Caco-2 (cell line): ENCODE results near the gene FER. TPM values are rescaled to one million over a fixed set of nuclear protein-coding genes. Genes with fewer than 3 reads are reported as not detected.
"Not testable (repeated sequence)": the region's sequence is repeated elsewhere in the genome, so short reads cannot be mapped to it uniquely, and the experiment has no call there.

Source experiments
- BruUV-seq: library from RNA; stranded (reverse); fragments of 400-500 nt; replicated peaks from 2 replicates; lab custom pipeline; 2021; lab: Mats Ljungman, UMichigan
- CTCF ChIA-PET: fragments of 300-600 bp; sonication (Branson Sonifier 250); formaldehyde crosslinking; loops from one replicate; lab custom pipeline; 2022; ENCODE audit warnings: antibody characterized with exemption; lab: Charles Lee
- POLR2A ChIA-PET: fragments of 300-600 bp; sonication (Branson Sonifier 250); formaldehyde crosslinking; loops from one replicate; lab custom pipeline; 2022; ENCODE audit warnings: antibody characterized with exemption; lab: Charles Lee
- DNase-seq, 2 experiments: peaks; one replicate each; pipeline versions ENCODE4 v3.0.0 to v3.0.0-alpha.2; 2020 to 2022
- H3K27me3 ChIP-seq: replicated peaks from 2 replicates; pipeline ENCODE4 v1.6.0; 2011; ENCODE audit warnings: low read length; ENCODE audit not compliant: control insufficient read depth, insufficient read depth
- H3K36me3 ChIP-seq: 2 replicates; pipeline ENCODE4 v1.5.1; 2011; ENCODE audit warnings: low read length; ENCODE audit not compliant: control insufficient read depth, insufficient read depth
- H3K4me1 ChIP-seq: fragments of 250-450 bp; sonication (Bioruptor Pico); 2 replicates; pipeline ENCODE4 v1.5.1; 2020; ENCODE audit warnings: mild to moderate bottlenecking
- H3K4me3 ChIP-seq: 2 replicates; pipeline ENCODE4 v1.5.1; 2011; ENCODE audit warnings: low read depth, mild to moderate bottlenecking, control low read depth, low read length
- H3K9me3 ChIP-seq: fragments of 250-450 bp; sonication (Bioruptor Pico); 2 replicates; pipeline ENCODE4 v1.5.1; 2020; ENCODE audit warnings: mild to moderate bottlenecking, moderate library complexity
- H3K27ac Mint-ChIP-seq: one replicate; pipeline ENCODE4 v1.8.0; 2022; ENCODE audit warnings: mixed read lengths; ENCODE audit not compliant: unreplicated experiment
- H3K27me3 Mint-ChIP-seq: one replicate; pipeline ENCODE4 v1.8.0; 2022; ENCODE audit warnings: mixed read lengths; ENCODE audit not compliant: insufficient read depth, unreplicated experiment
- H3K36me3 Mint-ChIP-seq: one replicate; pipeline ENCODE4 v1.8.0; 2022; ENCODE audit warnings: mild to moderate bottlenecking, mixed read lengths; ENCODE audit not compliant: insufficient read depth, unreplicated experiment
- H3K4me1 Mint-ChIP-seq: one replicate; pipeline ENCODE4 v1.8.0; 2022; ENCODE audit warnings: low read depth, mixed read lengths; ENCODE audit not compliant: unreplicated experiment
- H3K4me3 Mint-ChIP-seq: one replicate; pipeline ENCODE4 v1.8.0; 2022; ENCODE audit warnings: mild to moderate bottlenecking, moderate library complexity, mixed read lengths; ENCODE audit not compliant: unreplicated experiment
- H3K9me3 Mint-ChIP-seq: one replicate; pipeline ENCODE4 v1.8.0; 2022; ENCODE audit warnings: mixed read lengths; ENCODE audit not compliant: unreplicated experiment
- intact Hi-C: fragments of 100-400 bp; cut with micrococcal nuclease; formaldehyde crosslinking; loops from one replicate; pipeline ENCODE4 v1.10.0; 2022; ENCODE audit not compliant: unreplicated experiment
- total RNA-seq: library from RNA; stranded (reverse); gene quantifications from 2 replicates; pipeline ENCODE4 v1.2.3, GENCODE V29; 2022
- TF ChIP-seq, protein P1 (sequence below), 2 experiments: fragments of 200-600 bp in 1 of 2; IDR thresholded peaks; 1 replicate in 1 of 2; 2 replicates in 1 of 2; pipeline versions ENCODE4 v1.5.1 to v1.8.0; 2011 to 2022; ENCODE audit warnings: antibody characterized with exemption in 1 of 2, control low read depth in 1 of 2, inconsistent platforms in 1 of 2, low read depth in 1 of 2, low read length in 1 of 2, mild to moderate bottlenecking in 1 of 2, moderate library complexity in 1 of 2; ENCODE audit not compliant: insufficient read depth in 1 of 2, severe bottlenecking in 1 of 2, unreplicated experiment in 1 of 2

Gene FER
- total RNA-seq, 1 experiment from 2014 or later, result 43.1 TPM

DNA sequence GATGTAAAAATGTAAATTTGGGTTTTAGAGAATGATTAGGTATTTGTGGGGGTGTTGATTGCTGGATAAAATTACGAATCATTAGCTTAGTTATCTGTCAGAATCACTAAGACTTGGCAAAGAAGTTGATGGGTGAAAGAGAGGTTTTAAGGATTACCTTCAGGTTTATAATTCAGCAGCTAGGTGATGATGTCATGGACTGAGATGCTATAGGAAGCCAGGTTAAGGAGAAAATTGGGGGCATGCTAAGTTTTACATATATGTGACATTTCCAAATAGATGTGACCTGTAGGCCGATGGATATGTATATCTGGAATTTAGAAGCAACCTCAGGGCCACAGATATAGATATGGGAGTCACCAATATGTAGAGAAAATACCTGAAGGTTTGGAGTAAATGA is 228.0 kb downstream of the FER start:
- no peak for DNase-seq
- intact Hi-C loops, result no loop called here
- Histone ChIP-seq H3K4me3 (no peak overlapping the region), H3K4me1 (no peaks in the 10 kb centered on the region), H3K9me3 (no peaks in the 10 kb centered on the region), H3K27me3 (no peaks in the 10 kb centered on the region), H3K36me3 (no peaks in the 10 kb centered on the region)
- Mint-ChIP-seq H3K27ac (no peak overlapping the region), H3K4me1 (no peaks in the 10 kb centered on the region), H3K27me3 (no peaks in the 10 kb centered on the region), H3K4me3 (no peak overlapping the region), H3K9me3 (no peaks in the 10 kb centered on the region), H3K36me3 (peaks cover 5% of the 10 kb centered on the region)
- ChIA-PET POLR2A (no interaction called here), CTCF (no interaction called here)
- TF ChIP-seq, protein P1, sequence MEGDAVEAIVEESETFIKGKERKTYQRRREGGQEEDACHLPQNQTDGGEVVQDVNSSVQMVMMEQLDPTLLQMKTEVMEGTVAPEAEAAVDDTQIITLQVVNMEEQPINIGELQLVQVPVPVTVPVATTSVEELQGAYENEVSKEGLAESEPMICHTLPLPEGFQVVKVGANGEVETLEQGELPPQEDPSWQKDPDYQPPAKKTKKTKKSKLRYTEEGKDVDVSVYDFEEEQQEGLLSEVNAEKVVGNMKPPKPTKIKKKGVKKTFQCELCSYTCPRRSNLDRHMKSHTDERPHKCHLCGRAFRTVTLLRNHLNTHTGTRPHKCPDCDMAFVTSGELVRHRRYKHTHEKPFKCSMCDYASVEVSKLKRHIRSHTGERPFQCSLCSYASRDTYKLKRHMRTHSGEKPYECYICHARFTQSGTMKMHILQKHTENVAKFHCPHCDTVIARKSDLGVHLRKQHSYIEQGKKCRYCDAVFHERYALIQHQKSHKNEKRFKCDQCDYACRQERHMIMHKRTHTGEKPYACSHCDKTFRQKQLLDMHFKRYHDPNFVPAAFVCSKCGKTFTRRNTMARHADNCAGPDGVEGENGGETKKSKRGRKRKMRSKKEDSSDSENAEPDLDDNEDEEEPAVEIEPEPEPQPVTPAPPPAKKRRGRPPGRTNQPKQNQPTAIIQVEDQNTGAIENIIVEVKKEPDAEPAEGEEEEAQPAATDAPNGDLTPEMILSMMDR (IDR thresholded peaks at IDR 0.05; ENCODE audit: insufficient read depth in 1 of 2, low read depth in 1 of 2, low read length in 1 of 2, severe bottlenecking in 1 of 2, unreplicated experiment in 1 of 2), result no peak
- no TSS peak for BruUV-seq

DNA sequence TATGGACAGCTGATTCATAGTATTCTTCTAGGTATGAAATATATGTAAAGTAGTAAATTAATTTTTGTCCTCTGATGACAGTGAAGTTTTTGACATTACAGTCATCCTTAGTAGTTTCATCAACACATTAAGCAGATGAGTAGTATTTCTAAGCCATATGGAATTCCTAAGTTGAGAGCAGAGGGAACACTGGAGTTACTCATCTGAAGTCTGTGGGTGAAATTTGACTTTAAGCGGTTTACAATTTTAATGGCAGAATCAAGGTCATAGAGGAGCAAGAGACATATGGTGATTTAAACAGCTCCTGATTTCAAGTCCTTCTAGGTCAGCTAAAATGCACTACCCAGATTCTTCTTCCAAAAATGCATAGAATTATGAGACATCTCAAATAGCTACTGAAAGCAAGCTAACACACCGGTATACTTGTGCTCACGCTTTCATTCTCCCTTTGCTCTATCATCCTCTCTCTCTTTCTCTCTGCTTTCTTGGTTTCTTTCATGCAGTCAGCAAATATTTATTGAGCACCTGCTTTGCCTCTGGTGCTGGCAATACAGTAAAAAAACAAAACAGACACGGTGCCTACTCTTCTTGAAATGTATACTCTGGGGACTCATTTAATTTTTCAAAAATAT is 235.9 kb downstream of the FER start:
- no peaks in the 10 kb centered on the region for H3K27me3 Mint-ChIP-seq
- intact Hi-C loops, result no loop called here
- Histone ChIP-seq H3K36me3 (no peaks in the 10 kb centered on the region), H3K4me1 (no peaks in the 10 kb centered on the region), H3K9me3 (no peaks in the 10 kb centered on the region), H3K27me3 (no peaks in the 10 kb centered on the region), H3K4me3 (no peak overlapping the region)
- CTCF ChIA-PET, result no interaction called here
- POLR2A ChIA-PET, result no interaction called here
- DNase-seq, result no peak
- no peaks in the 10 kb centered on the region for H3K4me1 Mint-ChIP-seq
- H3K27ac Mint-ChIP-seq, result no peak overlapping the region
- TF ChIP-seq, protein P1 (IDR thresholded peaks at IDR 0.05; ENCODE audit: insufficient read depth in 1 of 2, low read depth in 1 of 2, low read length in 1 of 2, severe bottlenecking in 1 of 2, unreplicated experiment in 1 of 2), result no peak
- H3K4me3 Mint-ChIP-seq, result no peak overlapping the region
- peaks cover 18% of the 10 kb centered on the region for H3K36me3 Mint-ChIP-seq
- no TSS peak for BruUV-seq
- peaks cover 9% of the 10 kb centered on the region for H3K9me3 Mint-ChIP-seq

DNA sequence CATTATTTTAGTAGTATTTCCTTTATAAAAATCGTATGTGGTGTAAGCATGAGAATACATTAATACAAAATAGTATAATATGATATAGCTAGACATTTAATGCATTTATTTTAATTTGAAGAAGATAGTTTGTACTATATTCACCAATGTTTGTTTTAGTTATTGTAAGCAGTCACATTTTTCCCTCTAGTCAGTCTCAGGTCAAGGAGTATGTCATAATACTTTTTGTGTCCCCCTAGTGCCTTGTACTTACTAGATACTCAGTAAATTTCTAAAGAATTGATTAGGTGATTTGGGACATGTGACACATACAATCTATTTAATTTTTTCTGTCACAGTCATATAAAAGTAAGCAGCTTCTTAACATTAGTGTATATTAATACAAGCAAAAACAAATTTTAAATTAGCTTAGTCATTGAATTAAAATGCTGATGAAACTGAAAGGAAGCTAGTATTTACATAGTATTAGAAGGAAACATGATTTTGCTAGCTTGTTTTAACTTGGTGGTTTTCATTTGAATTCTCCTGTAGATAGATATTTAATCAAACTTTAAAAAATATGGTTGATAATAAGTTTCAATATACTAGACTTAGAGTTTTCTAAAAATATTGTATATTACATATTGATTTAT is 242.2 kb downstream of the FER start:
- H3K27ac Mint-ChIP-seq, result no peak overlapping the region
- POLR2A ChIA-PET, result no interaction called here

DNA sequence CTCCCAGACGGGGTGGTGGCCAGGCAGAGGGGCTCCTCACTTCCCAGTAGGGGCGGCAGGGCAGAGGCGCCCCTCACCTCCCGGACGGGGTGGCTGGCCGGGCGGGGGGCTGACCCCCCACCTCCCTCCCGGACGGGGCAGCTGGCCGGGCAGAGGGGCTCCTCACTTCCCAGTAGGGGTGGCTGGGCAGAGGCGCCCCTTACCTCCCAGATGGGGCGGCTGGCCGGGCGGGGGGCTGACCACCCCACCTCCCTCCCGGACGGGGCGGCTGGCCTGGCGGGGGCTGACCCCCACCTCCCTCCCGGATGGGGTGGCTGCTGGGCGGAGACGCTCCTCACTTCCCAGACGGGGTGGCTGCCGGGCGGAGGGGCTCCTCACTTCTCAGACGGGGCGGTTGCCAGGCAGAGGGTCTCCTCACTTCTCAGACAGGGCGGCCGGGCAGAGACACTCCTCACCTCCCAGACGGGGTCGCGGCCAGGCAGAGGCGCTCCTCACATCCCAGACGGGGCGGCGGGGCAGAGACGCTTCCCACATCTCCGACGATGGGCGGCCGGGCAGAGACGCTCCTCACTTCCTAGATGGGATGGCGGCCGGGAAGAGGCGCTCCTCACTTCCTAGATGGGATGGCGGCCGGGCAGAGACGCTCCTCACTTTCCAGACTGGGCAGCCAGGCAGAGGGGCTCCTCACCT is 244.8 kb downstream of the FER start:
- H3K36me3 ChIP-seq, POLR2A ChIA-PET, H3K4me3 ChIP-seq, CTCF ChIA-PET, H3K27me3 ChIP-seq, H3K4me1 ChIP-seq, H3K4me1 Mint-ChIP-seq, H3K27me3 Mint-ChIP-seq, BruUV-seq, H3K4me3 Mint-ChIP-seq, intact Hi-C loops, H3K27ac Mint-ChIP-seq, DNase-seq: not testable (repeated sequence)
- peaks cover 13% of the 10 kb centered on the region for H3K9me3 ChIP-seq
- peaks cover 15% of the 10 kb centered on the region for H3K9me3 Mint-ChIP-seq
- H3K36me3 Mint-ChIP-seq, result peaks cover 17% of the 10 kb centered on the region

More for the DNA sequence above, 242.2 kb downstream of the FER start:
- DNase-seq, result no peak
- Mint-ChIP-seq H3K4me3 (no peak overlapping the region), H3K9me3 (peaks cover 22% of the 10 kb centered on the region), H3K36me3 (peaks cover 30% of the 10 kb centered on the region), H3K27me3 (no peaks in the 10 kb centered on the region), H3K4me1 (no peaks in the 10 kb centered on the region)
- CTCF ChIA-PET, result no interaction called here
- intact Hi-C loops, result no loop called here
- Histone ChIP-seq H3K36me3 (no peaks in the 10 kb centered on the region), H3K4me3 (no peak overlapping the region), H3K4me1 (no peaks in the 10 kb centered on the region), H3K9me3 (peaks cover 13% of the 10 kb centered on the region), H3K27me3 (no peaks in the 10 kb centered on the region)
- TF ChIP-seq, protein P1 (IDR thresholded peaks at IDR 0.05; ENCODE audit: insufficient read depth in 1 of 2, low read depth in 1 of 2, low read length in 1 of 2, severe bottlenecking in 1 of 2, unreplicated experiment in 1 of 2), result no peak
- no TSS peak for BruUV-seq
